ENCODE measurements around the gene PDE4B. TPM values are rescaled to one million over a fixed set of nuclear protein-coding genes. Genes with fewer than 3 reads are reported as not detected.
"Not testable (repeated sequence)": the region's sequence is repeated elsewhere in the genome, so short reads cannot be mapped to it uniquely, and the experiment has no call there.

PDE4B gene
- total RNA-seq, 1 donor, result 26.9 TPM

DNA sequence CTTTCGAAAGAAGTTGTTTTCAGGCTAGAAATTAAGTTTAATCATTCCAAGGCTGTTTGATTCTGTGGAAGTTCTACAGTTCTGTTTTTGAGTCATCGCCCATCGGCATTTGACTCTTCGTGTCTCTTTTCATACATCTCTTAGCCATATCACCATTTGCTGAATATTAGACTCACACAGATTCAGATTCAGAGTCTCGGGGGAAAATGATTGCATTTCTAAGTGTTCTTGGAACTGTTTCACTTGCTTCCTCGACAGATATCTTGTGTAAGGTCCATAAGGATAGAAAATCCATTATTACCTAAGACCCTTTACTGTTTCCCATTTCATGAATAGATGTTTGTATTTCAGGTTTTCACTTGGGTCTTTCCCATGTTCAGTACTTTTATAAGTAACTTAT is 504.3 kb downstream of the PDE4B start:
- no peak for DNase-seq (ENCODE audit: low read depth in 2 of 3, low spot score in 2 of 3)

- DNase-seq (ENCODE audit: low read depth in 2 of 3, low spot score in 2 of 3), result no peak
These were observed 505.8 kb downstream of the PDE4B start for GRCh38 chr1:66298464-66298863.

DNA sequence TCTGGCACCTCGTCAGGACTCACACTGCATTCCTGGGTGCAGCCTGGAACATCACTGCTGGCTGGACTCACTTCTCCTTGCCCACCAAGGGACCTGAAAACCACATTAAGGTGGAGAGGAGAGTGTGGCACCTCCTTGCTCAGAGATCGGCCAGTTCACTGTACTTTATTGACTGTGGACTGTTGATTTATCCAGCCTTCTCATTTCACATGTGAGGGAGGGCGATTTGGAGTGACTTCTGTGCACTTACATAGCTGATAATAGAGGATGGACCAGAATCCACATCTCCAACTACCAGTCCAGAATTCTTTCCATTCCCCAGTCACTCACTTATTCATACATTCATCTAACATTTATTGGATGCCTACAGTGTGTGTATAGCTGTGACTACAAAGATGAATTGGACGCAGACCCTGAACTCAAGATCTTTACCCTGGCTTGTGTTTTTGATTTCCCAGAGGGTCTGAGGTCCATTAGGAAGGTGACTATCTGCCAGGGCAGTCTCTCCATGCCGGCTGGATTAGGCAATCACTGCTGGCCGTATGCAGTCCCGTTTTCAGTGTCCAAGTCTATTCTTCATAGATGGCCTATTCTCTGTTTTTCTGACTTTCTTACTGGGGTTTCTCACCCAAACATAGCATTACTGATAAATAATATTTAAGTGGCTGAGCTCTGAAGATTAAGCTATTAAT is 507.7 kb downstream of the PDE4B start:
- no peak for DNase-seq (ENCODE audit: low read depth in 2 of 3, low spot score in 2 of 3)

- peak in 2 of 3 donors; percentile 63 to 74 for DNase-seq (ENCODE audit: low read depth in 2 of 3, low spot score in 2 of 3)
These were observed 508.3 kb downstream of the PDE4B start for GRCh38 chr1:66300972-66301451.

DNA sequence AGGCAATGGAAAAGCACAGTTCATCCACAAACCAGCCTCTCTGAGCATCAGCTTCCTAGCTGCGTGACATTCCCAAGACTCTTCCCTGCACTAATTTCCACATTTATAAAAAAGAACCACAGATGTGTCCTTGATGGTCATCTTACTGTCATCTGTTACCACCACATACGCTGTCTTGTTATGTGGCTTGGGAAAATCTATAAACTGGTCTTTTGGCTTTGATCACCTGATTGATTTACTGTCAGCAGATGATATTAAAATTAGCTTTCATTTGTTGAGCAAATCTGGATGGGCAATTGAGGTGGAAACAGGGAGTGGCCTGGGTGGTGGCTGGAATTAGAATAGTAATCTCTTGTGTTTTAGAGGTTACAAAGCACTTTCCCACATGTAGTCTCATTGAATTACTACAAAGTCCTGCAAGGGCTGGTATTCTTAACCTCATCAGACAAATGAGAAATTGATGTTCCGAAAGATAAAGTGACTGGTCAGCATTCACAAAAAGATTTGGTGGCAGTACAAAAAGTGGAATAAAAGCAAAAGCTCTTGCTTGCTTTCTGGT is 509.6 kb downstream of the PDE4B start:
- no peak for DNase-seq (ENCODE audit: low read depth in 2 of 3, low spot score in 2 of 3)

DNA sequence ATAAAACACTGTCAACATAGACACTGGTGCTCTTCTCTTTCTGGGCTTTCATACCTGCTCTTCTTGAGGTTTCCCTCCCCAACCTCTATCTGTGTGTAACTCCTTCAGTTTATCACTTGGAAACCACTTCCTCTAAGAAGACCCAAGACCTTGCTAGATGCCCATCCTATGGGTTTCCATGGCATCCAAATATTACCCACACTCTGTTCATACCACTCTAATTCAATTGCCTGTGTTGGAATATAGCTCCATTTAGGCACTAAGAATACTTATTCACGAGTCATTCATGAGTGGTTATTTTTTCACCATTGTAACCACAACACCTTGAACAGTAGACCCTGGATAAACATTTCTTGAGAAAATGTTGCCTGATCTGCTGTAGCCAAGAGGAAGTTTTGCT is 510.1 kb downstream of the PDE4B start:
- peak in 2 of 3 donors; percentile 57 to 84 for DNase-seq (ENCODE audit: low read depth in 2 of 3, low spot score in 2 of 3)

DNA sequence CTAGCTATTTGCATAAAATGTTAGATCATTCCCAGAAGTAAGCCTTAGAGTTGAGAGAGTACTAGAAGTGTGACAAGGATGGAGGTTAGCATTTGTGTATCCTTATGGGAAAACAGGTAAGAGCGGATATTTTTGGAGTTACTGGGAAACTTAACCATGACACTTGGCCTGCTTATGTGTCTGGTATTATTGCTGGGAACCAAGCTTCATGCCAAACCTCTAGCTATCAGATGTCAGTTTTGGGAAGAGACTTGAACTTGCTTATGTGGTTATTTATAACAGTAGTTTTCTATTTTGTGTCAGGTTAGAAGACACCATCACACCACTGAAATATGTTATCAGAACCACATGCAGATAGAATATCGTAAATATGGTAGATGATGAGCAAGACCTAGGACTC is 511.0 kb downstream of the PDE4B start:
- DNase-seq (ENCODE audit: low read depth in 2 of 3, low spot score in 2 of 3), result no peak

DNA sequence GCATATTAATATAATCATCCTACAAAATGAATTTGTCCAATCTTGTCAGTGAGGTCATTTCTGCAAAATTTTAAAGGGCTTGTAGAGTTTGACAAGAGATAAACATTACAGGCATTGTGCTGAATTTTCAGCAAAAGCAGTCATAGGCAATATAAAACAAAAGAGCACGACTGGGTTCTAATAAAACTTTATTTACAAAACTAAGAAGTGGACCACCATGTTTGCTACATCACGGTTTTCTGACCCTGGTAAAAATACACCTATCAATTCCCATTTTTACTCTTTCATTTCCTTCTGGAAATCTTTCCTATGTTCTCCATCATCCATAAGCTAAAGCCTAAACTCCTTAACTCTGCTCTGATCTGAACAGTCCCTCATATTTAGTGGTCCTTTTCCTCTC is 511.4 kb downstream of the PDE4B start:
- DNase-seq (ENCODE audit: low read depth in 2 of 3, low spot score in 2 of 3), result no peak

DNA sequence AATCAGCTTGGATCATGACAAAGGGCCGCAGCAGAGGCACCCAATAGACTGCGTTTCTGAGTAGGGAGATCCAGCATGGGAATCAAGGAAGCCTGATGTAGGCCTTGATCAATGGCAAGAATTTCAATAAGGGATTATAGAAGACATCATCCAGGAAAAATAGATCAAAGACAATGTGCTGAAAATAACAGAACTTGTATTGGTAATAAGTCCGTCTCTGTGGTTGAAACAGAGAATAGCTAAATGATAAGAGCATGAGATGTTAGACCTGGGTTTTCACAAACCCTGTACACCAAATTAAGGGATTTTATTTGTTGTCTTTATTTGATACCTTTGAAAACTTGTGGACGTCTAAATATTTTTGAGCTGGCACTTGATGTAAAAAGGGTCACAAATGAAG is 513.2 kb downstream of the PDE4B start:
- no peak for DNase-seq (ENCODE audit: low read depth in 2 of 3, low spot score in 2 of 3)

GRCh38 chr1:66309006-66309741 is 516.5 kb downstream of the PDE4B start:
- no peak for DNase-seq (ENCODE audit: low read depth in 2 of 3, low spot score in 2 of 3)

DNA sequence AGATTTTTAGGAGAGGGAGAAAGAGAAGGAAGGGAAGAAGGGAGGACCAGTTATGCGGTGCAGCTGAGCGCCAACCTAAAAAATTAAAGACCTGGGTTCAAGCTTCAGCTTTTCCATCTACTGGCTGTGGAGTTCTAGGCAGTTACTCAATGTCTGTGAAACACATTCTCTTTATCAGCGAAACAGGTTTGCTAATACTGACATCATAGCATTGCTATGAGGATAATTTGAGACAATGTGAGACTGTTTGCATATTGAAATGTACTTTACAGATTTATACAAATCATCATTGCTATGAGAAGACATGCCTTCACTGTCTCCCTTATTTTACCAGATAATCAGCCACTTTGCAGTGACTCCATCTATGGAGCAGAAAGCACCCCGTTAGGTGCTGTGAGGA is 518.4 kb downstream of the PDE4B start:
- no peak for DNase-seq (ENCODE audit: low read depth in 2 of 3, low spot score in 2 of 3)

DNA sequence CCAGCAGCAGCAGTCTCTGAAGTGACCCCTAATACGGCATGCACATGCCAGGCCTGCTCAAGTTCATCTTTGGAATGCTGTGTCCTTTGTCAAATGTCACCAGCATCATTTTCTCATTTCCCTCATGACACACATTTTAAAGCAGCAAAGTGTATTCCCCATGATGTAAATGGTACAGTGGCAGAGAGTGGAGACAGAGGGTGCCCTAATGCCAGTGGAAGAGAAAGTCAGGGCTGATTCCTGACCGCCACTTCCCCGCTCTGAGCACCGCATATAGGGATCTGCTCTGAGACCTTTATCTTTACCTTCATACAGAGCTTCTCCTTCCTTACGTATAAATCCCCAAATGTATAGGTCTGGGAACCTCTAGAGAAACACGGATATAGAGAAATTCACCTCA is 518.9 kb downstream of the PDE4B start:
- DNase-seq (ENCODE audit: low read depth in 2 of 3, low spot score in 2 of 3), result no peak

GRCh38 chr1:66312271-66312990 is 519.7 kb downstream of the PDE4B start:
- DNase-seq (ENCODE audit: low read depth in 2 of 3, low spot score in 2 of 3), result no peak

- no peak for DNase-seq (ENCODE audit: low read depth in 2 of 3, low spot score in 2 of 3)
These were observed 520.7 kb downstream of the PDE4B start for GRCh38 chr1:66313429-66313828.

DNA sequence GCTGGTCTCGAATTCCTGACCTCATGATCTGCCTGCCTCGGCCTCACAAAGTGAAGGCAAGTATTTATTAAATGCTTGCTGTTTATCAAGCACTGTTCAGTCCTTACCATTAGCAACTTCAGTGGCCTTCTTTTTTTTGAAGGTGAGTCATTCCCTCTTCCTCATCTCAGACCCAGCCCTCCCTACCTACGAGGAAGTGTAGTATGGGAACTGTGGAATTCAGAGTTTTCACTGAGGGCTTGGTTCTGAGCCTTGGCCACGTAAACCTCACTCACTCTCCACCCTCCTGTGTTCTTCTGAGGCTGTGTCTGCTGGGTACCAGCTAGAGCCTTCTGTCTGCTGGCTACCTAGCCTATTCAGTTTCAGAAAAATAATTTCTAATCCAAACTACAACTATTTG is 523.0 kb downstream of the PDE4B start:
- no peak for DNase-seq (ENCODE audit: low read depth in 2 of 3, low spot score in 2 of 3)

GRCh38 chr1:66316464-66317247 is 524.0 kb downstream of the PDE4B start:
- DNase-seq (ENCODE audit: low read depth in 2 of 3, low spot score in 2 of 3), result peak in 1 of 3 donors; percentile 79

DNA sequence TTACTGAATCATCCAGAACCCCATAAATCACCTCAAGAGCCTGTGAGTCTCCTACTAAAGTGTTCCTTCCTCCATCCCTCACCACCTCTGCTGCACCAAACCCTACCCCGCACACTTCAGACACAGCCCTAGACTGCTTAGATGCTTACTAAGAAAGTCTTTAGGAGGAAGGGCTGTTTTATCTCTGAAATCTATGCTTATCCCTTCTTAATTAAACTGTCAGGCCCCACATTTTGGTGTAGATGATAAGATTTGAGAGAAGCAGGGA is 524.5 kb downstream of the PDE4B start:
- no peak for DNase-seq (ENCODE audit: low read depth in 2 of 3, low spot score in 2 of 3)

DNA sequence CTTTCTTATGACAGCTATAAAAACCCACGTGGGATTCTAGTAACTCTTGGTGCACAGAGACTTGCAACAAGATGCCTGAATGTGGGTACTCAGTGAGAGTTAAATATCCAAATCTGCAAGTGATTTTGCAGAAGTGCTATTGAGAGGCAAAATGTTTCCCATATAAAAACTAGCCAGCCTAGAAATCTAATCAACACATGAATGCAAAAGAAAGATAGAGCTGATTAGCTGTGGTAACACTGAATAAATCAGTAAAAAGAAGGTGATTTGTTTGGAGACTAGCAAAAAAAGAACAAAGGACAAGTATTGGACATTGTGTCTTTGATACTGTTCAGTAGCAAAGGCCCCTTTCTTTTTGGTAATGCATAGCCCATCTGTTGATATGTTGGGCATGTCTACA is 527.5 kb downstream of the PDE4B start:
- no peak for DNase-seq (ENCODE audit: low read depth in 2 of 3, low spot score in 2 of 3)

DNA sequence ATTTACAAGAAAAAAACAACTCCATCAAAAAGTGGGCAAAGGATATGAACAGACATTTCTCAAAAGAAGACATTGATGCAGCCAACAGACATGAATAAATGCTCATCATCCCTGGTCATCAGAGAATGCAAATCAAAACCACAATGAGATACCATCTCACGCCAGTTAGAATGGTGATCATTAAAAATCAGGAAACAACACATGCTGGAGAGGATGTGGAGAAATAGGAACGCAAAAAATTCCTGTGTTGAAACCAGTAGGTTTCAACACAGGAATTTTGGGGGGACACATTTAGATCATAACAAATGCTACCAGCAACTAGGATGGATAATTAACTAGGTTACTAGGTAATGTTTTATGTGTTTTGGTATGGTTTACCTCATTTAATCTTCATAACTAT is 529.8 kb downstream of the PDE4B start:
- not testable (repeated sequence) for DNase-seq (ENCODE audit: low read depth in 2 of 3, low spot score in 2 of 3)

DNA sequence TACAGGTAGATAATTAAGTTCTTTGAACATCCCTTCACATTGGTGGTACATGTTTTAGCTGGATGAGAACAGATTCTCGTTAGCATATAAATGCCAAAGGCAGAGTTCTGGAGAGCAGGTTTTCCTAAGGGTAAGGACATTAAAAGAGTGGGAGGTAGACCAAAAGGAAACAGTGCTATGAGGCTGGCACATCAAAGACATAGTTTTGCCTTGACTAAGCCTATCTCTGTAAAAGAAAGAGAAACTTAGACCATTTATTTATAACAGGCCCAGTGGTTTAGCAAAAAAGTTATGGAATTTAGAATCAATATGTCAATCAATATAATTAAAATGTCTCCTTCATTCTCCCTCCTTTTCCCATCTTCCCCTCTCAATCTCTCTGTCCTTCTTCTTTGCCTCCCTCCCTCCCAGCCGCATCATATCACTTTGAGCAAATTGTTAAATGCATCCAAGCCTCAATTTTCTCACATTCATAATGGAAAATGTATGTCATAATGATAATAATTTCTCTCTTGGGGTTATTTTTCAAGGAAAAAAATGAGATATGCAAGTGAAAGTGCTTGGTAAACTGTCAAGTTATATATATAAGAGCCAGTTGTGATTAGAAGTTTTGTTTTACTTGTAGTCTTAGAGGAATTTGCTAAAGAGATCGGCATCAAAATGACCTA is 531.4 kb downstream of the PDE4B start:
- no peak for DNase-seq (ENCODE audit: low read depth in 2 of 3, low spot score in 2 of 3)

All from hematopoietic multipotent progenitor cell (in vitro differentiated cells).